SK-N-SH (cell line): ENCODE results near the gene CANT1. TPM values are rescaled to one million over a fixed set of nuclear protein-coding genes. Genes with fewer than 3 reads are reported as not detected.

Experiments
- CTCF ChIA-PET: fragments of 300-600, 350-600 bp; formaldehyde crosslinking; extraction: SDS; loops from one replicate; lab custom pipeline; 2021; lab: Yijun Ruan, JAX
- POLR2A ChIA-PET: fragments of 350-600 bp; sonication (Branson Sonifier 250); formaldehyde crosslinking; extraction: SDS; loops from one replicate; lab custom pipeline; 2020; ENCODE audit warnings: antibody characterized with exemption, inconsistent platforms; lab: Yijun Ruan, JAX
- DNase-seq: peaks from one replicate; pipeline ENCODE4 v3.0.0; 2012
- H2AFZ ChIP-seq: fragments of 200-600 bp; sonication (generic); 2 replicates; pipeline ENCODE4 v1.8.1; 2016; ENCODE audit warnings: antibody characterized with exemption, mild to moderate bottlenecking, low read depth
- H3F3A ChIP-seq: fragments of 200-600 bp; sonication (generic); replicated peaks from 2 replicates; pipeline ENCODE3; 2016; ENCODE audit warnings: antibody characterized with exemption, mild to moderate bottlenecking; ENCODE audit not compliant: insufficient read depth
- H3K27ac ChIP-seq, 2 experiments: fragments of 200-500 bp in 1 of 2; fragments of 200-600 bp in 1 of 2; sonication (Bioruptor generic) in 1 of 2; sonication (generic), shearing (Covaris generic) in 1 of 2; 2 replicates each; pipeline versions ENCODE4 v1.5.1 to v1.6.1; 2014 to 2016; ENCODE audit warnings: low read depth in 2 of 2, inconsistent platforms in 1 of 2, low read length in 1 of 2, mild to moderate bottlenecking in 1 of 2, mixed read lengths in 1 of 2
- H3K27me3 ChIP-seq: fragments of 200-600 bp; sonication (generic), shearing (Covaris generic); 2 replicates; pipeline ENCODE4 v1.6.1; 2016; ENCODE audit warnings: mixed run types; ENCODE audit not compliant: insufficient read depth
- H3K36me3 ChIP-seq, 2 experiments: fragments of 200-500 bp in 1 of 2; fragments of 200-600 bp in 1 of 2; sonication (Bioruptor generic) in 1 of 2; sonication (generic) in 1 of 2; replicated peaks in 1 of 2; 2 replicates each; pipeline versions ENCODE3 to v1.5.1; 2014 to 2016; ENCODE audit warnings: low read length in 1 of 2, mild to moderate bottlenecking in 1 of 2; ENCODE audit not compliant: insufficient read depth in 2 of 2, control insufficient read depth in 1 of 2
- H3K4me1 ChIP-seq, 2 experiments: fragments of 200-500 bp in 1 of 2; fragments of 200-600 bp in 1 of 2; sonication (Bioruptor generic) in 1 of 2; sonication (generic), shearing (Covaris generic) in 1 of 2; 2 replicates each; pipeline versions ENCODE4 v1.5.1 to v1.6.1; 2014 to 2016; ENCODE audit warnings: low read depth in 1 of 2, low read length in 1 of 2, mixed run types in 1 of 2; ENCODE audit not compliant: insufficient read depth in 2 of 2, control insufficient read depth in 1 of 2
- H3K4me2 ChIP-seq: fragments of 200-600 bp; sonication (generic), shearing (Covaris generic); 2 replicates; pipeline ENCODE4 v1.6.1; 2017; ENCODE audit warnings: mixed run types
- H3K4me3 ChIP-seq, 2 experiments: fragments of 200-500 bp in 1 of 2; fragments of 200-600 bp in 1 of 2; sonication (Bioruptor generic) in 1 of 2; sonication (generic), shearing (Covaris generic) in 1 of 2; 2 replicates each; pipeline versions ENCODE4 v1.5.1 to v1.8.1; 2014 to 2016; ENCODE audit warnings: low read depth in 2 of 2, inconsistent platforms in 1 of 2, low read length in 1 of 2, mild to moderate bottlenecking in 1 of 2, mixed read lengths in 1 of 2, moderate library complexity in 1 of 2
- H3K79me2 ChIP-seq: fragments of 200-600 bp; sonication (generic); 2 replicates; pipeline ENCODE4 v1.8.1; 2017; ENCODE audit warnings: mild to moderate bottlenecking; ENCODE audit not compliant: insufficient read depth
- H3K9ac ChIP-seq: fragments of 200-600 bp; sonication (generic); 2 replicates; pipeline ENCODE4 v1.6.1; 2017; ENCODE audit warnings: mixed run types
- H3K9me2 ChIP-seq: fragments of 200-600 bp; sonication (generic); 2 replicates; pipeline ENCODE4 v1.6.1; 2017; ENCODE audit warnings: mixed run types
- H3K9me3 ChIP-seq: fragments of 200-600 bp; sonication (generic); 2 replicates; pipeline ENCODE4 v1.6.1; 2017; ENCODE audit warnings: mixed run types, mild to moderate bottlenecking, moderate library complexity
- H4K20me1 ChIP-seq: fragments of 200-600 bp; sonication (generic); 2 replicates; pipeline ENCODE4 v1.6.1; 2017; ENCODE audit warnings: mild to moderate bottlenecking, mixed run types; ENCODE audit not compliant: insufficient read depth
- ELF1 ChIP-seq: IDR thresholded peaks from 2 replicates; pipeline ENCODE4 v1.4.0; 2012
- EZH2phosphoT487 ChIP-seq: fragments of 200-600 bp; sonication (generic); IDR thresholded peaks from 2 replicates; pipeline ENCODE4 v1.6.1; 2017; ENCODE audit warnings: low read depth, mixed run types, mild to moderate bottlenecking, antibody characterized with exemption, moderate library complexity, borderline replicate concordance
- FOSL2 ChIP-seq: IDR thresholded peaks from 2 replicates; pipeline ENCODE4 v1.4.0; 2012; ENCODE audit warnings: low read depth, mild to moderate bottlenecking, moderate library complexity, borderline replicate concordance
- FOXJ3 ChIP-seq: sonication (generic); formaldehyde crosslinking; IDR thresholded peaks from 2 replicates; pipeline ENCODE4 v1.5.1; 2020; ENCODE audit warnings: mild to moderate bottlenecking, missing genetic modification reagents
- FOXM1 ChIP-seq: IDR thresholded peaks from 2 replicates; pipeline ENCODE4 v1.4.0; 2012; ENCODE audit warnings: low read depth, mild to moderate bottlenecking
- GABPA ChIP-seq: IDR thresholded peaks from 2 replicates; pipeline ENCODE4 v1.4.0; 2012; ENCODE audit warnings: low read depth, mild to moderate bottlenecking
- MAX ChIP-seq: IDR thresholded peaks from 2 replicates; pipeline ENCODE4 v1.4.0; 2012; ENCODE audit warnings: low read depth
- RAD21 ChIP-seq: IDR thresholded peaks from 2 replicates; pipeline ENCODE4 v1.6.1; 2012; ENCODE audit warnings: mild to moderate bottlenecking, low read length
- RCOR1 ChIP-seq: fragments of 150-350 bp; IDR thresholded peaks from 2 replicates; pipeline ENCODE4 v1.6.1; 2017; ENCODE audit warnings: antibody characterized with exemption, low read length
- RFX5 ChIP-seq: IDR thresholded peaks from 2 replicates; pipeline ENCODE4 v1.6.1; 2012; ENCODE audit warnings: mild to moderate bottlenecking, improper control_type of control experiment, low read length
- RXRA ChIP-seq: IDR thresholded peaks from 2 replicates; pipeline ENCODE4 v1.4.0; 2012; ENCODE audit warnings: low read depth, mild to moderate bottlenecking, borderline replicate concordance
- SMC3 ChIP-seq: IDR thresholded peaks from 2 replicates; pipeline ENCODE4 v1.6.1; 2012; ENCODE audit warnings: low read depth, low read length, improper control_type of control experiment
- WGBS: methylation state at CpG from one replicate; pipeline ENCODE4 v1.1.6; 2017; ENCODE audit warnings: low lambda C conversion rate; 5-methylcytosine and 5-hydroxymethylcytosine counted together
- polyA plus RNA-seq, 3 experiments: library from polyadenylated mRNA; depleted of rRNA; stranded (reverse); fragments of >200 nt; gene quantifications; 2 replicates each; pipeline ENCODE4 v1.2.3, GENCODE V29; 2012
- TF ChIP-seq, protein P1 (sequence below): fragments of 150-350 bp; IDR thresholded peaks from 2 replicates; pipeline ENCODE4 v1.6.1; 2017; ENCODE audit warnings: antibody characterized with exemption, low read length, low read depth, borderline replicate concordance
- TF ChIP-seq, protein P2 (sequence below): IDR thresholded peaks from 2 replicates; pipeline ENCODE4 v1.4.0; 2012; ENCODE audit warnings: low read depth, borderline replicate concordance

Gene CANT1
- polyA plus RNA-seq, 1 of the 3 experiments (the other 2 are of a cell fraction): 87.4 TPM

GRCh38 chr17:78999947-79000395 is 9.6 kb downstream of the CANT1 start:
- ChIA-PET POLR2A (interaction anchor here (1.1 kb wide), 1 partner anchor 10 kb away, joined by 3 read pairs; the partner anchor contains the start of gene CANT1), CTCF (interaction anchor here (0.8 to 11.1 kb wide), 12 partner anchors 11 to 402 kb away, joined by 3 to 133 read pairs (median 6); partner anchors contain the start of gene LGALS3BP)
- peaks cover 5% of the 10 kb centered on the region for H3F3A ChIP-seq
- H3K36me3 ChIP-seq: peaks cover 29 to 52% of the 10 kb centered on the region in 2 experiments
- H3K27me3 ChIP-seq: no peaks in the 10 kb centered on the region
- DNase-seq: no peak
- H4K20me1 ChIP-seq: peaks cover 67% of the 10 kb centered on the region
- H3K4me1 ChIP-seq: peaks cover 0 to 30% of the 10 kb centered on the region in 2 experiments; a peak in 1 of 4 replicates
- no peak overlapping the region for H3K4me2 ChIP-seq
- H3K9ac ChIP-seq: no peak overlapping the region
- whole genome bisulfite sequencing: 95% methylated on average over 12 of the region's 12 CpGs
- H3K79me2 ChIP-seq: peaks cover 74% of the 10 kb centered on the region
- TF ChIP-seq FOXM1 (no peak), RXRA (no peak), FOSL2 (no peak), FOXJ3 (CRISPR knock-in tag) (no peak), GABPA (no peak), RAD21 (no peak), ELF1 (no peak), RCOR1 (no peak), SMC3 (no peak), MAX (no peak)
- TF ChIP-seq, protein P1, sequence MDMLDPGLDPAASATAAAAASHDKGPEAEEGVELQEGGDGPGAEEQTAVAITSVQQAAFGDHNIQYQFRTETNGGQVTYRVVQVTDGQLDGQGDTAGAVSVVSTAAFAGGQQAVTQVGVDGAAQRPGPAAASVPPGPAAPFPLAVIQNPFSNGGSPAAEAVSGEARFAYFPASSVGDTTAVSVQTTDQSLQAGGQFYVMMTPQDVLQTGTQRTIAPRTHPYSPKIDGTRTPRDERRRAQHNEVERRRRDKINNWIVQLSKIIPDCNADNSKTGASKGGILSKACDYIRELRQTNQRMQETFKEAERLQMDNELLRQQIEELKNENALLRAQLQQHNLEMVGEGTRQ: no peak
- TF ChIP-seq, protein P2, sequence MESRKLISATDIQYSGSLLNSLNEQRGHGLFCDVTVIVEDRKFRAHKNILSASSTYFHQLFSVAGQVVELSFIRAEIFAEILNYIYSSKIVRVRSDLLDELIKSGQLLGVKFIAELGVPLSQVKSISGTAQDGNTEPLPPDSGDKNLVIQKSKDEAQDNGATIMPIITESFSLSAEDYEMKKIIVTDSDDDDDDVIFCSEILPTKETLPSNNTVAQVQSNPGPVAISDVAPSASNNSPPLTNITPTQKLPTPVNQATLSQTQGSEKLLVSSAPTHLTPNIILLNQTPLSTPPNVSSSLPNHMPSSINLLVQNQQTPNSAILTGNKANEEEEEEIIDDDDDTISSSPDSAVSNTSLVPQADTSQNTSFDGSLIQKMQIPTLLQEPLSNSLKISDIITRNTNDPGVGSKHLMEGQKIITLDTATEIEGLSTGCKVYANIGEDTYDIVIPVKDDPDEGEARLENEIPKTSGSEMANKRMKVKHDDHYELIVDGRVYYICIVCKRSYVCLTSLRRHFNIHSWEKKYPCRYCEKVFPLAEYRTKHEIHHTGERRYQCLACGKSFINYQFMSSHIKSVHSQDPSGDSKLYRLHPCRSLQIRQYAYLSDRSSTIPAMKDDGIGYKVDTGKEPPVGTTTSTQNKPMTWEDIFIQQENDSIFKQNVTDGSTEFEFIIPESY: no peak
- H3K27ac ChIP-seq: no peak overlapping the region; a peak in 1 of 4 replicates
- H3K4me3 ChIP-seq: no peak overlapping the region
- no peaks in the 10 kb centered on the region for H3K9me3 ChIP-seq
- H3K9me2 ChIP-seq: no peaks in the 10 kb centered on the region
- H2AFZ ChIP-seq: no peak overlapping the region

DNA sequence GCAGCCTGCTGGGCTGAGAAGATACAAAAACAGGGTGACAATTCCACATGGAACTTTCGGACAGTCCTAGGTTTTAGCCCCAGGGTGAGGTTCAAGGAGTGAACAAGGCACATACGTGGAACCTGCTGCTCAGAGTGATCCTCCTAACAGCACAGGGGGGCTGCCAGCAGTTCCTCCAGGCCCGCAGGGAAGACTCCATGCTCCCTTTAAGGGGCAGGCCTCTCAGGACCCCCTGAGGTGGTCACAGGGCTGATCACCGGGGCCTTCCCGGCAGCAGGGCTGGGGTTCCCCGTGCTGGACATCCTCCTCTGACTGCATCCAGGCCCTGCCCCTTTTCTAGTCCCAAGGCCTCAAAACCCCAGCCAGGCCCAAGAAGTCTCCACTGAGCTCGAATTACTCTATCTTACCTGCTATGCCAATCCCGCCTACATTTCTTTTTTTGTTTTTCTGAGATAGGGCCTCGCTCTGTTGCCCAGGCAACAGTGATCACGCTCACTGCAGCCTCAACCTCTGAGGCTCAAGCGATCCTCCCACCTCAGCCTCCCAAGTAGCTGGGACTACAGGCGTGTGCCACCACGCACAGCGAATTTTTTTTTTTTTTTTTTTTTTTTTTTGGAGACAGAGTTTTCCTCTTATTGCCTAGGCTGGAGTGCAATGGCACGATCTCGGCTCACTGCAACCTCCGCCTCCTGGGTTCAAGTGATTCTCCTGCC is 10.4 kb downstream of the CANT1 start:
- Histone ChIP-seq H3F3A (peaks cover 5% of the 10 kb centered on the region), H3K36me3 (peaks cover 29 to 56% of the 10 kb centered on the region in 2 experiments), H3K9ac (no peak overlapping the region), H3K27me3 (no peaks in the 10 kb centered on the region), H3K4me3 (no peak overlapping the region), H2AFZ (no peak overlapping the region), H3K79me2 (peaks cover 74% of the 10 kb centered on the region), H3K9me2 (no peaks in the 10 kb centered on the region), H3K4me2 (no peak overlapping the region), H3K9me3 (no peaks in the 10 kb centered on the region)
- DNase-seq: peak; percentile 54
- WGBS: 98% methylated on average over 17 of the region's 17 CpGs
- CTCF ChIA-PET: interaction anchor here (0.7 to 11.1 kb wide), 16 partner anchors 12 to 394 kb away, joined by 3 to 133 read pairs (median 6); partner anchors contain the start of gene LGALS3BP
- no peak for TF ChIP-seq EZH2phosphoT487
- no peak for TF ChIP-seq FOXJ3 (CRISPR knock-in tag)
- no peak for TF ChIP-seq FOSL2
- TF ChIP-seq MAX: no peak
- TF ChIP-seq RFX5: no peak
- TF ChIP-seq, all 33 proteins: peak for 0
- Histone ChIP-seq H4K20me1 (peaks cover 67% of the 10 kb centered on the region), H3K4me1 (peaks cover 0 to 30% of the 10 kb centered on the region in 2 experiments; a peak in 1 of 4 replicates), H3K27ac (peak overlapping the region in 1 of 2 experiments; percentile 86; a peak in 2 of 4 replicates)
- POLR2A ChIA-PET: interaction anchor here (0.9 to 1.6 kb wide), 4 partner anchors 10 to 117 kb away, joined by 3 to 6 read pairs (median 3); partner anchors contain the start of gene CANT1
